GM12878 (cell line): Measurements from ENCODE around the gene MAP4K1. TPM values are rescaled to one million over a fixed set of nuclear protein-coding genes. Genes with fewer than 3 reads are reported as not detected.
A peak's percentile ranks its signal among the peaks of the same experiment; 100 is the strongest.

Experiments used
- ATF7 ChIP-seq: fragments of 450-650 bp; IDR thresholded peaks from 2 replicates; pipeline ENCODE4 v1.6.1; 2016; ENCODE audit warnings: low read depth, mild to moderate bottlenecking
- CBFB ChIP-seq: IDR thresholded peaks from 2 replicates; pipeline ENCODE4 v1.6.1; 2016; ENCODE audit warnings: antibody characterized with exemption, low read depth
- CBX3 ChIP-seq: fragments of 200-600 bp; sonication (generic); IDR thresholded peaks from 2 replicates; pipeline ENCODE4 v1.6.1; 2016; ENCODE audit warnings: low read depth, borderline replicate concordance
- CBX5 ChIP-seq: sonication (generic); IDR thresholded peaks from 2 replicates; pipeline ENCODE4 v1.6.1; 2016; ENCODE audit warnings: low read depth, moderate library complexity, mild to moderate bottlenecking, inconsistent platforms
- CHD4 ChIP-seq: fragments of 200-600 bp; sonication (generic); IDR thresholded peaks from 2 replicates; pipeline ENCODE4 v1.6.1; 2016; ENCODE audit warnings: mild to moderate bottlenecking
- CREM ChIP-seq: IDR thresholded peaks from 2 replicates; pipeline ENCODE4 v1.6.1; 2014; ENCODE audit warnings: antibody characterized with exemption, low read depth
- FOS ChIP-seq: IDR thresholded peaks from 3 replicates; pipeline ENCODE4 v1.6.1; 2011; ENCODE audit warnings: borderline replicate concordance; ENCODE audit not compliant: insufficient read length; ENCODE audit errors: extremely low read depth
- MEF2A ChIP-seq: IDR thresholded peaks from 2 replicates; pipeline ENCODE4 v1.6.1; 2011; ENCODE audit warnings: low read depth, mild to moderate bottlenecking, low read length, moderate library complexity; ENCODE audit not compliant: insufficient read depth
- MEF2B ChIP-seq: fragments of 450-650 bp; IDR thresholded peaks from 2 replicates; pipeline ENCODE4 v1.6.1; 2018; ENCODE audit warnings: mild to moderate bottlenecking, moderate library complexity; ENCODE audit not compliant: partially characterized antibody, poor library complexity, severe bottlenecking
- NFIC ChIP-seq: IDR thresholded peaks from 2 replicates; pipeline ENCODE4 v1.6.1; 2012; ENCODE audit warnings: low read depth, mild to moderate bottlenecking, inconsistent platforms, low read length, moderate library complexity
- NRF1 ChIP-seq: conservative IDR thresholded peaks from 2 replicates; pipeline ENCODE4 v1.6.1; 2011; ENCODE audit warnings: mild to moderate bottlenecking, low read depth, low read length, improper control_type of control experiment
- RAD21 ChIP-seq: IDR thresholded peaks from 2 replicates; pipeline ENCODE4 v1.6.1; 2011; ENCODE audit warnings: mild to moderate bottlenecking, low read depth, low read length, moderate library complexity; ENCODE audit not compliant: insufficient read depth
- RCOR1 ChIP-seq: conservative IDR thresholded peaks from 2 replicates; pipeline ENCODE4 v1.6.1; 2012; ENCODE audit warnings: low read depth, low read length, improper control_type of control experiment
- SIN3A ChIP-seq: IDR thresholded peaks from 2 replicates; pipeline ENCODE4 v1.6.1; 2012; ENCODE audit warnings: low read depth, low read length, improper control_type of control experiment
- SMAD1 ChIP-seq: fragments of 450-650 bp; IDR thresholded peaks from 2 replicates; pipeline ENCODE4 v1.6.1; 2018; ENCODE audit warnings: mild to moderate bottlenecking, low read depth; ENCODE audit not compliant: partially characterized antibody
- SMARCA5 ChIP-seq: fragments of 450-650 bp; IDR thresholded peaks from 2 replicates; pipeline ENCODE4 v1.6.1; 2017; ENCODE audit warnings: mild to moderate bottlenecking
- TCF3 ChIP-seq: IDR thresholded peaks from 2 replicates; pipeline ENCODE4 v1.6.1; 2012; ENCODE audit warnings: low read depth, mild to moderate bottlenecking, low read length, borderline replicate concordance; ENCODE audit not compliant: insufficient read depth
- ZNF274 ChIP-seq: IDR thresholded peaks from one replicate; pipeline ENCODE4 v1.8.0; 2011; ENCODE audit not compliant: insufficient read length, insufficient read depth
- polyA plus RNA-seq, 11 experiments: library from polyadenylated mRNA; depleted of rRNA in 4 of 11; unstranded in 6 of 11; stranded (reverse) in 5 of 11; fragments of >200 nt; fragmentation: Nextera tagmentation in 4 of 11; fragmentation: Illumina TruSeq in 1 of 11; extraction: Ambion mirVana in 4 of 11; extraction: Trizol in 1 of 11; gene quantifications; 1 replicate in 1 of 11; 2 replicates in 10 of 11; pipeline versions ENCODE4 v1.2.1 to v1.2.3, GENCODE V29; 2011 to 2016; ENCODE audit warnings: inconsistent platforms in 2 of 11, missing spikeins in 2 of 11, low read depth in 1 of 11
- total RNA-seq, 4 experiments: library from RNA; depleted of rRNA in 3 of 4; stranded (reverse); fragments of >200 nt in 3 of 4; fragmentation: Illumina TruSeq in 1 of 4; extraction: Trizol in 1 of 4; gene quantifications; 2 replicates each; pipeline versions ENCODE4 v1.2.1 to v1.2.3, GENCODE V29; 2013 to 2021
- TF ChIP-seq, protein P1 (sequence below), 3 experiments: IDR thresholded peaks in 2 of 3; conservative IDR thresholded peaks in 1 of 3; 2 replicates each; pipeline ENCODE4 v1.5.1; 2011; ENCODE audit warnings: low read depth in 3 of 3, low read length in 3 of 3, mild to moderate bottlenecking in 3 of 3, control low read depth in 2 of 3, moderate library complexity in 2 of 3, inconsistent platforms in 1 of 3, mixed read lengths in 1 of 3; ENCODE audit not compliant: control insufficient read depth in 2 of 3, insufficient read depth in 1 of 3; ENCODE audit errors: extremely low read depth in 1 of 3
- TF ChIP-seq, protein P2 (sequence below): IDR thresholded peaks from 2 replicates; pipeline ENCODE4 v1.6.1; 2012; ENCODE audit warnings: mild to moderate bottlenecking, low read depth, low read length
- TF ChIP-seq, protein P3 (sequence below): IDR thresholded peaks from 2 replicates; pipeline ENCODE4 v1.6.1; 2011; ENCODE audit warnings: borderline replicate concordance, low read depth, mild to moderate bottlenecking, moderate library complexity, low read length; ENCODE audit not compliant: insufficient read depth, poor library complexity, severe bottlenecking
- TF ChIP-seq, protein P4 (sequence below): IDR thresholded peaks from 2 replicates; pipeline ENCODE4 v1.6.1; 2012; ENCODE audit warnings: low read depth, low read length, improper control_type of control experiment
- TF ChIP-seq, protein P5 (sequence below): IDR thresholded peaks from 2 replicates; pipeline ENCODE4 v1.6.1; 2011; ENCODE audit warnings: low read depth, mild to moderate bottlenecking, low read length, moderate library complexity, borderline replicate concordance; ENCODE audit errors: extremely low read depth

The MAP4K1 gene
- total and polyA plus RNA-seq, 10 of the 15 experiments (the other 5 are each of a cell fraction or from before 2014, with no cell fraction given), result 39.2 to 306 (median 140) TPM

DNA sequence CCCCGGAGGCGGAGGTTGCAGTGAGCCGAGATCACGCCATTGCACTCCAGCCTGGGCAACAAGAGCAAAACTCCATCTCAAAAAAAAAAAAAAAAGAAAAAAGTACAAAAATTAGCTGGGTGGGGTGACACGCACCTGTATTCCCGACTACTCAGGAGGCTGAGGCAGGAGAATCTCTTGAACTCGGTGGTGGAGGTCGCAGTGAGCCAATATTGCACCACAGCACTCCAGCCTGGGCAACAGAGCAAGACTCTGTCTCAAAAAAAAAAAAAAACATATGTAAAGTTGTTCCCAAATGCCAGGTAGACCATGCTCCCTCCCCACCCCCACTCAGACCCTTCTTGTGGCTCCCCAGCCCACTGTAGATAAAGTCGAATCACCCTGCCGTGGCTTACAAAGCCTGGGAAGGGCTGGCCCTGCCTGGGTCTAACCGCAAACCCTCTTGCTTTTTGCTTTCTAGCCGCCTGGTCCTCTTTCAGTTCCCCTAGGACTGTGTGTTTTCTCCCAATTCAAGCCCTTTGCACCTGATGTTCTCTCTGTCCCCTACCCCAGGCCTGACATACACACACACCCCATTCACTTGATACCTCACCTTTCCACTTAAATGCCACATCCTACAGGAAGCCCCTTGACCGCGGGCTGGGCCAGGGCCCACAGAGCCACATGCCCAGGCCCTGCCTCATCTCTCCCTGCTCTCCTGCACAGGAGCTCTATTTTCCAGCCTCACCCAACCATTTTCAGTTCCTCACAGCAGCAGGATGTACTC is 34.4 kb downstream of the MAP4K1 start (continued):
- TF ChIP-seq MEF2A (no peak), CBFB (peak; percentile 77), CBX5 (no peak), CBX3 (no peak), ZNF274 (no peak), TCF3 (no peak), NRF1 (no peak), CHD4 (no peak), SIN3A (no peak), CREM (peak; percentile 51), RCOR1 (no peak), ATF7 (peak; percentile 63), SMAD1 (no peak), NFIC (peak; percentile 55), MEF2B (peak; percentile 80), FOS (no peak), RAD21 (no peak), SMARCA5 (no peak)
- TF ChIP-seq, protein P1, sequence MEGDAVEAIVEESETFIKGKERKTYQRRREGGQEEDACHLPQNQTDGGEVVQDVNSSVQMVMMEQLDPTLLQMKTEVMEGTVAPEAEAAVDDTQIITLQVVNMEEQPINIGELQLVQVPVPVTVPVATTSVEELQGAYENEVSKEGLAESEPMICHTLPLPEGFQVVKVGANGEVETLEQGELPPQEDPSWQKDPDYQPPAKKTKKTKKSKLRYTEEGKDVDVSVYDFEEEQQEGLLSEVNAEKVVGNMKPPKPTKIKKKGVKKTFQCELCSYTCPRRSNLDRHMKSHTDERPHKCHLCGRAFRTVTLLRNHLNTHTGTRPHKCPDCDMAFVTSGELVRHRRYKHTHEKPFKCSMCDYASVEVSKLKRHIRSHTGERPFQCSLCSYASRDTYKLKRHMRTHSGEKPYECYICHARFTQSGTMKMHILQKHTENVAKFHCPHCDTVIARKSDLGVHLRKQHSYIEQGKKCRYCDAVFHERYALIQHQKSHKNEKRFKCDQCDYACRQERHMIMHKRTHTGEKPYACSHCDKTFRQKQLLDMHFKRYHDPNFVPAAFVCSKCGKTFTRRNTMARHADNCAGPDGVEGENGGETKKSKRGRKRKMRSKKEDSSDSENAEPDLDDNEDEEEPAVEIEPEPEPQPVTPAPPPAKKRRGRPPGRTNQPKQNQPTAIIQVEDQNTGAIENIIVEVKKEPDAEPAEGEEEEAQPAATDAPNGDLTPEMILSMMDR (IDR thresholded peaks at IDR 0.05 in 2 of 3, conservative IDR thresholded peaks at IDR 0.05 in 1 of 3; ENCODE audit: control insufficient read depth in 2 of 3, extremely low read depth in 1 of 3, insufficient read depth in 1 of 3, low read depth in 3 of 3, low read length in 3 of 3), result no peak
- TF ChIP-seq, protein P2, sequence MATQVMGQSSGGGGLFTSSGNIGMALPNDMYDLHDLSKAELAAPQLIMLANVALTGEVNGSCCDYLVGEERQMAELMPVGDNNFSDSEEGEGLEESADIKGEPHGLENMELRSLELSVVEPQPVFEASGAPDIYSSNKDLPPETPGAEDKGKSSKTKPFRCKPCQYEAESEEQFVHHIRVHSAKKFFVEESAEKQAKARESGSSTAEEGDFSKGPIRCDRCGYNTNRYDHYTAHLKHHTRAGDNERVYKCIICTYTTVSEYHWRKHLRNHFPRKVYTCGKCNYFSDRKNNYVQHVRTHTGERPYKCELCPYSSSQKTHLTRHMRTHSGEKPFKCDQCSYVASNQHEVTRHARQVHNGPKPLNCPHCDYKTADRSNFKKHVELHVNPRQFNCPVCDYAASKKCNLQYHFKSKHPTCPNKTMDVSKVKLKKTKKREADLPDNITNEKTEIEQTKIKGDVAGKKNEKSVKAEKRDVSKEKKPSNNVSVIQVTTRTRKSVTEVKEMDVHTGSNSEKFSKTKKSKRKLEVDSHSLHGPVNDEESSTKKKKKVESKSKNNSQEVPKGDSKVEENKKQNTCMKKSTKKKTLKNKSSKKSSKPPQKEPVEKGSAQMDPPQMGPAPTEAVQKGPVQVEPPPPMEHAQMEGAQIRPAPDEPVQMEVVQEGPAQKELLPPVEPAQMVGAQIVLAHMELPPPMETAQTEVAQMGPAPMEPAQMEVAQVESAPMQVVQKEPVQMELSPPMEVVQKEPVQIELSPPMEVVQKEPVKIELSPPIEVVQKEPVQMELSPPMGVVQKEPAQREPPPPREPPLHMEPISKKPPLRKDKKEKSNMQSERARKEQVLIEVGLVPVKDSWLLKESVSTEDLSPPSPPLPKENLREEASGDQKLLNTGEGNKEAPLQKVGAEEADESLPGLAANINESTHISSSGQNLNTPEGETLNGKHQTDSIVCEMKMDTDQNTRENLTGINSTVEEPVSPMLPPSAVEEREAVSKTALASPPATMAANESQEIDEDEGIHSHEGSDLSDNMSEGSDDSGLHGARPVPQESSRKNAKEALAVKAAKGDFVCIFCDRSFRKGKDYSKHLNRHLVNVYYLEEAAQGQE, result no peak
- TF ChIP-seq, protein P3, sequence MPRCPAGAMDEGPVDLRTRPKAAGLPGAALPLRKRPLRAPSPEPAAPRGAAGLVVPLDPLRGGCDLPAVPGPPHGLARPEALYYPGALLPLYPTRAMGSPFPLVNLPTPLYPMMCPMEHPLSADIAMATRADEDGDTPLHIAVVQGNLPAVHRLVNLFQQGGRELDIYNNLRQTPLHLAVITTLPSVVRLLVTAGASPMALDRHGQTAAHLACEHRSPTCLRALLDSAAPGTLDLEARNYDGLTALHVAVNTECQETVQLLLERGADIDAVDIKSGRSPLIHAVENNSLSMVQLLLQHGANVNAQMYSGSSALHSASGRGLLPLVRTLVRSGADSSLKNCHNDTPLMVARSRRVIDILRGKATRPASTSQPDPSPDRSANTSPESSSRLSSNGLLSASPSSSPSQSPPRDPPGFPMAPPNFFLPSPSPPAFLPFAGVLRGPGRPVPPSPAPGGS, result no peak
- TF ChIP-seq, protein P4, sequence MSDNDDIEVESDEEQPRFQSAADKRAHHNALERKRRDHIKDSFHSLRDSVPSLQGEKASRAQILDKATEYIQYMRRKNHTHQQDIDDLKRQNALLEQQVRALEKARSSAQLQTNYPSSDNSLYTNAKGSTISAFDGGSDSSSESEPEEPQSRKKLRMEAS, result no peak
- TF ChIP-seq, protein P5, sequence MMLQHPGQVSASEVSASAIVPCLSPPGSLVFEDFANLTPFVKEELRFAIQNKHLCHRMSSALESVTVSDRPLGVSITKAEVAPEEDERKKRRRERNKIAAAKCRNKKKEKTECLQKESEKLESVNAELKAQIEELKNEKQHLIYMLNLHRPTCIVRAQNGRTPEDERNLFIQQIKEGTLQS, result no peak
